Measurements from ENCODE around the gene ELMOD3.
"Not testable (repeated sequence)": the region's sequence is repeated elsewhere in the genome, so short reads cannot be mapped to it uniquely, and the experiment has no call there.

Gene ELMOD3

GRCh38 chr2:85323351-85323987, 31.1 kb upstream of the ELMOD3 start:
- Histone ChIP-seq H3K27me3 (ENCODE audit: control insufficient read depth in 1 of 2, insufficient read depth in 2 of 2, low read length in 2 of 2) (no peaks in the 10 kb centered on the region), H3K4me3 (ENCODE audit: low read depth in 1 of 2, low read length in 2 of 2) (no peak overlapping the region), H3K9ac (ENCODE audit: low read length) (no peak overlapping the region), H3K27ac (ENCODE audit: low read depth, low read length) (no peak overlapping the region), H3K36me3 (ENCODE audit: insufficient read depth, low read length) (peaks cover 64% of the 10 kb centered on the region), H3K9me3 (ENCODE audit: low read length) (no peaks in the 10 kb centered on the region), H3K4me1 (ENCODE audit: insufficient read depth, low read length) (peaks cover 29% of the 10 kb centered on the region)

- H3K27me3 ChIP-seq (ENCODE audit: control insufficient read depth in 1 of 2, insufficient read depth in 2 of 2, low read length in 2 of 2); H3K9ac ChIP-seq (ENCODE audit: low read length); H3K27ac ChIP-seq (ENCODE audit: low read depth, low read length); H3K4me3 ChIP-seq (ENCODE audit: low read depth in 1 of 2, low read length in 2 of 2); H3K9me3 ChIP-seq (ENCODE audit: low read length): not testable (repeated sequence)
- Histone ChIP-seq H3K36me3 (ENCODE audit: insufficient read depth, low read length) (peaks cover 64% of the 10 kb centered on the region), H3K4me1 (ENCODE audit: insufficient read depth, low read length) (peaks cover 29% of the 10 kb centered on the region)
These were observed 30.6 kb upstream of the ELMOD3 start for GRCh38 chr2:85323988-85324367.

- H3K9ac ChIP-seq (ENCODE audit: low read length), result no peak overlapping the region
- H3K9me3 ChIP-seq (ENCODE audit: low read length), result no peaks in the 10 kb centered on the region
- H3K27me3 ChIP-seq (ENCODE audit: control insufficient read depth in 1 of 2, insufficient read depth in 2 of 2, low read length in 2 of 2), result no peaks in the 10 kb centered on the region
- H3K27ac ChIP-seq (ENCODE audit: low read depth, low read length), result no peak overlapping the region
- peaks cover 57% of the 10 kb centered on the region for H3K36me3 ChIP-seq (ENCODE audit: insufficient read depth, low read length)
- peak overlapping the region in 1 of 2 donors; percentile 97 for H3K4me3 ChIP-seq (ENCODE audit: low read depth in 1 of 2, low read length in 2 of 2)
- H3K4me1 ChIP-seq (ENCODE audit: insufficient read depth, low read length), result peaks cover 29% of the 10 kb centered on the region
These were observed 29.7 kb upstream of the ELMOD3 start for GRCh38 chr2:85324639-85325465.

- H3K9me3 ChIP-seq (ENCODE audit: low read length), result no peaks in the 10 kb centered on the region
- H3K4me3 ChIP-seq (ENCODE audit: low read depth in 1 of 2, low read length in 2 of 2), result peak overlapping the region; percentile 92 to 97
- no peak overlapping the region for H3K9ac ChIP-seq (ENCODE audit: low read length)
- H3K27me3 ChIP-seq (ENCODE audit: control insufficient read depth in 1 of 2, insufficient read depth in 2 of 2, low read length in 2 of 2), result no peaks in the 10 kb centered on the region
- peaks cover 52% of the 10 kb centered on the region for H3K36me3 ChIP-seq (ENCODE audit: insufficient read depth, low read length)
- H3K4me1 ChIP-seq (ENCODE audit: insufficient read depth, low read length), result peaks cover 29% of the 10 kb centered on the region
- H3K27ac ChIP-seq (ENCODE audit: low read depth, low read length), result peak overlapping the region; percentile 83
These were observed 29.1 kb upstream of the ELMOD3 start for GRCh38 chr2:85325466-85325811.

GRCh38 chr2:85326406-85327159, 28.0 kb upstream of the ELMOD3 start:
- H3K9ac ChIP-seq (ENCODE audit: low read length), result peak overlapping the region; percentile 55

GRCh38 chr2:85327160-85327821, 27.3 kb upstream of the ELMOD3 start:
- Histone ChIP-seq H3K4me3 (ENCODE audit: low read depth in 1 of 2, low read length in 2 of 2) (peak overlapping the region; percentile 92 to 97), H3K27me3 (ENCODE audit: control insufficient read depth in 1 of 2, insufficient read depth in 2 of 2, low read length in 2 of 2) (no peaks in the 10 kb centered on the region), H3K36me3 (ENCODE audit: insufficient read depth, low read length) (peaks cover 33% of the 10 kb centered on the region), H3K9ac (ENCODE audit: low read length) (peak overlapping the region; percentile 55), H3K27ac (ENCODE audit: low read depth, low read length) (peak overlapping the region; percentile 83), H3K4me1 (ENCODE audit: insufficient read depth, low read length) (peaks cover 29% of the 10 kb centered on the region), H3K9me3 (ENCODE audit: low read length) (no peaks in the 10 kb centered on the region)

More at GRCh38 chr2:85326406-85327159, 28.0 kb upstream of the ELMOD3 start:
- H3K27me3 ChIP-seq (ENCODE audit: control insufficient read depth in 1 of 2, insufficient read depth in 2 of 2, low read length in 2 of 2), result no peaks in the 10 kb centered on the region
- H3K36me3 ChIP-seq (ENCODE audit: insufficient read depth, low read length), result peaks cover 40% of the 10 kb centered on the region
- peak overlapping the region; percentile 92 to 97 for H3K4me3 ChIP-seq (ENCODE audit: low read depth in 1 of 2, low read length in 2 of 2)
- peak overlapping the region; percentile 83 for H3K27ac ChIP-seq (ENCODE audit: low read depth, low read length)
- H3K9me3 ChIP-seq (ENCODE audit: low read length), result no peaks in the 10 kb centered on the region
- H3K4me1 ChIP-seq (ENCODE audit: insufficient read depth, low read length), result peaks cover 29% of the 10 kb centered on the region

GRCh38 chr2:85327822-85328617, 26.5 kb upstream of the ELMOD3 start, which contains the start of gene TGOLN2:
TGOLN2 (minus strand) TSS chr2:85327989; CDS start chr2:85327962, 27 bp downstream.
- peak within 1 kb of the TSS; percentile 83 for H3K27ac ChIP-seq (ENCODE audit: low read depth, low read length)
- peaks cover 27% of the 10 kb centered on the region for H3K36me3 ChIP-seq (ENCODE audit: insufficient read depth, low read length)
- peak within 1 kb of the TSS; percentile 94 for H3K9ac ChIP-seq (ENCODE audit: low read length)
- H3K4me1 ChIP-seq (ENCODE audit: insufficient read depth, low read length), result peaks cover 29% of the 10 kb centered on the region
- no peaks in the 10 kb centered on the region for H3K9me3 ChIP-seq (ENCODE audit: low read length)
- H3K27me3 ChIP-seq (ENCODE audit: control insufficient read depth in 1 of 2, insufficient read depth in 2 of 2, low read length in 2 of 2), result no peaks in the 10 kb centered on the region
- peak within 1 kb of the TSS; percentile 92 to 97 for H3K4me3 ChIP-seq (ENCODE audit: low read depth in 1 of 2, low read length in 2 of 2)

GRCh38 chr2:85329181-85329651, 25.4 kb upstream of the ELMOD3 start:
- Histone ChIP-seq H3K9ac (ENCODE audit: low read length) (no peak overlapping the region), H3K27me3 (ENCODE audit: control insufficient read depth in 1 of 2, insufficient read depth in 2 of 2, low read length in 2 of 2) (no peaks in the 10 kb centered on the region), H3K4me3 (ENCODE audit: low read depth in 1 of 2, low read length in 2 of 2) (no peak overlapping the region)

GRCh38 chr2:85329701-85330100, 24.9 kb upstream of the ELMOD3 start:
- not testable (repeated sequence) for H3K9ac ChIP-seq (ENCODE audit: low read length); H3K27ac ChIP-seq (ENCODE audit: low read depth, low read length); H3K9me3 ChIP-seq (ENCODE audit: low read length)

More at GRCh38 chr2:85329181-85329651, 25.4 kb upstream of the ELMOD3 start:
- Histone ChIP-seq H3K36me3 (ENCODE audit: insufficient read depth, low read length) (peaks cover 17% of the 10 kb centered on the region), H3K4me1 (ENCODE audit: insufficient read depth, low read length) (peaks cover 29% of the 10 kb centered on the region), H3K9me3 (ENCODE audit: low read length) (no peaks in the 10 kb centered on the region), H3K27ac (ENCODE audit: low read depth, low read length) (no peak overlapping the region)

GRCh38 chr2:85330839-85331636, 23.5 kb upstream of the ELMOD3 start:
- H3K9ac ChIP-seq (ENCODE audit: low read length), result no peak overlapping the region
- H3K36me3 ChIP-seq (ENCODE audit: insufficient read depth, low read length), result peaks cover 6% of the 10 kb centered on the region
- H3K4me3 ChIP-seq (ENCODE audit: low read depth in 1 of 2, low read length in 2 of 2), result no peak overlapping the region
- H3K9me3 ChIP-seq (ENCODE audit: low read length), result no peaks in the 10 kb centered on the region
- peaks cover 12% of the 10 kb centered on the region for H3K4me1 ChIP-seq (ENCODE audit: insufficient read depth, low read length)
- no peaks in the 10 kb centered on the region for H3K27me3 ChIP-seq (ENCODE audit: control insufficient read depth in 1 of 2, insufficient read depth in 2 of 2, low read length in 2 of 2)
- no peak overlapping the region for H3K27ac ChIP-seq (ENCODE audit: low read depth, low read length)

More at GRCh38 chr2:85329701-85330100, 24.9 kb upstream of the ELMOD3 start:
- peaks cover 25% of the 10 kb centered on the region for H3K4me1 ChIP-seq (ENCODE audit: insufficient read depth, low read length)
- H3K4me3 ChIP-seq (ENCODE audit: low read depth in 1 of 2, low read length in 2 of 2); H3K27me3 ChIP-seq (ENCODE audit: control insufficient read depth in 1 of 2, insufficient read depth in 2 of 2, low read length in 2 of 2): not testable (repeated sequence)
- H3K36me3 ChIP-seq (ENCODE audit: insufficient read depth, low read length), result peaks cover 12% of the 10 kb centered on the region

All from muscle layer of colon (tissue), 2 donors.